OCI-LY7 (cell line): ENCODE measurements around the gene FUT8. TPM values are rescaled to one million over a fixed set of nuclear protein-coding genes. Genes with fewer than 3 reads are reported as not detected.

Source experiments
- BruUV-seq: library from RNA; stranded (reverse); fragments of 400-500 nt; replicated peaks from 2 replicates; lab custom pipeline; 2021; lab: Mats Ljungman, UMichigan
- CTCF ChIA-PET: fragments of 300-600 bp; sonication (Branson Sonifier 250); formaldehyde crosslinking; loops from one replicate; lab custom pipeline; 2022; ENCODE audit warnings: antibody characterized with exemption; ENCODE audit not compliant: unreplicated experiment; lab: Charles Lee
- POLR2A ChIA-PET: fragments of 300-600 bp; sonication (Branson Sonifier 250); formaldehyde crosslinking; loops from one replicate; lab custom pipeline; 2022; ENCODE audit warnings: antibody characterized with exemption; lab: Charles Lee
- DNase-seq: peaks from one replicate; pipeline ENCODE4 v3.0.0-alpha.2; 2015; ENCODE audit warnings: low spot score
- H2AFZ ChIP-seq: fragments of 200-600 bp; sonication (generic), shearing (Covaris generic); 2 replicates; pipeline ENCODE4 v1.6.1; 2014; ENCODE audit warnings: mild to moderate bottlenecking, antibody characterized with exemption, low read length, moderate library complexity
- H3K27ac ChIP-seq: fragments of 200-600 bp; sonication (generic); 2 replicates; pipeline ENCODE4 v1.5.1; 2014; ENCODE audit warnings: mixed run types, low read depth, mild to moderate bottlenecking, moderate library complexity, low read length, inconsistent platforms; ENCODE audit not compliant: poor library complexity, severe bottlenecking
- H3K36me3 ChIP-seq: fragments of 200-600 bp; sonication (generic); 2 replicates; pipeline ENCODE4 v1.6.1; 2014; ENCODE audit warnings: mild to moderate bottlenecking, antibody characterized with exemption, low read length, moderate library complexity, mixed read lengths; ENCODE audit not compliant: insufficient read depth
- H3K4me1 ChIP-seq: fragments of 200-600 bp; sonication (generic); 2 replicates; pipeline ENCODE4 v1.5.1; 2014; ENCODE audit warnings: mild to moderate bottlenecking, low read length; ENCODE audit not compliant: insufficient read depth, poor library complexity, severe bottlenecking
- H3K4me2 ChIP-seq: fragments of 200-600 bp; sonication (generic); 2 replicates; pipeline ENCODE4 v1.6.1; 2014; ENCODE audit warnings: mild to moderate bottlenecking, low read length
- H3K4me3 ChIP-seq: fragments of 200-600 bp; sonication (generic); 2 replicates; pipeline ENCODE4 v1.5.1; 2014; ENCODE audit warnings: mild to moderate bottlenecking, low read depth, low read length; ENCODE audit not compliant: poor library complexity, severe bottlenecking
- H3K79me2 ChIP-seq: fragments of 200-600 bp; sonication (generic); 2 replicates; pipeline ENCODE4 v1.6.1; 2016; ENCODE audit warnings: low read depth, mild to moderate bottlenecking, low read length, moderate library complexity, mixed read lengths; ENCODE audit not compliant: insufficient read depth
- H3K9me2 ChIP-seq: fragments of 200-600 bp; sonication (generic); 2 replicates; pipeline ENCODE4 v1.6.1; 2016; ENCODE audit warnings: mild to moderate bottlenecking, low read length, mixed read lengths; ENCODE audit not compliant: insufficient read depth
- H3K9me3 ChIP-seq: fragments of 200-600 bp; sonication (generic); 2 replicates; pipeline ENCODE4 v1.6.1; 2014; ENCODE audit warnings: mild to moderate bottlenecking, mixed run types, low read length, mixed read lengths
- H4K20me1 ChIP-seq: fragments of 200-600 bp; sonication (generic); 2 replicates; pipeline ENCODE4 v1.6.1; 2014; ENCODE audit warnings: mild to moderate bottlenecking, antibody characterized with exemption, low read length, moderate library complexity, mixed read lengths; ENCODE audit not compliant: insufficient read depth
- EZH2phosphoT487 ChIP-seq: fragments of 200-600 bp; sonication (generic); IDR thresholded peaks from 2 replicates; pipeline ENCODE4 v1.6.1; 2018; ENCODE audit warnings: low read depth, borderline replicate concordance, mild to moderate bottlenecking, mixed run types, antibody characterized with exemption, low read length, moderate library complexity, mixed read lengths
- intact Hi-C: fragments of 100-400 bp; cut with micrococcal nuclease; formaldehyde crosslinking; loops from one replicate; pipeline ENCODE4 v1.10.0; 2022; ENCODE audit not compliant: unreplicated experiment
- total RNA-seq, 2 experiments: library from RNA; depleted of rRNA in 1 of 2; stranded (reverse); fragments of >200 nt in 1 of 2; shearing (Covaris generic) in 1 of 2; gene quantifications; 2 replicates each; pipeline ENCODE4 v1.2.3, GENCODE V29; 2014 to 2022
- TF ChIP-seq, protein P1 (sequence below): fragments of 200-600 bp; sonication (generic); conservative IDR thresholded peaks from 2 replicates; pipeline ENCODE4 v1.5.1; 2014; ENCODE audit warnings: mild to moderate bottlenecking, antibody characterized with exemption, low read length, moderate library complexity, mixed read lengths

The FUT8 gene
- total RNA-seq, 2 experiments from 2014 or later, result 90.3 to 174 TPM

DNA sequence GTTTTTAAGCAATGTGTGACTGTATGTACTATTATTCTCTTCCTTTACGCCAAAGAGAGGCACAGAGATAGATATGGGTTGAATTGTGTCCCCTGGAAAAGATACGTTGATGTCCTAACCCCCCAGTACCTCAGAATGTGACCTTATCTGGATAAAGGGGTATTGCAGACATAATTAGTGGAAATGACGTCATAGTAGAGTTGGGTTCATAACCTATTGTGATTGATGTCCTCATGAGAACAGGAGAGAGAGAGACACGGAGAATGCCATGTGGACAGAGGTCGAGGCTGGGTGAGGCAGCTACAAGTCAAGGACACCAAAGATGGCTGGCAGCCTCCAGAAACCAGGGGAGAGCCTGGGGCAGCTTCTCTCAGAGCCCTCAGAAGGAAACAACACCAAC, 376.3 kb downstream of the FUT8 start:
- POLR2A ChIA-PET, result no interaction called here
- Histone ChIP-seq H2AFZ (no peak overlapping the region), H3K36me3 (no peaks in the 10 kb centered on the region), H3K4me2 (no peak overlapping the region), H3K9me2 (no peaks in the 10 kb centered on the region), H3K4me1 (no peaks in the 10 kb centered on the region), H4K20me1 (no peaks in the 10 kb centered on the region), H3K9me3 (no peaks in the 10 kb centered on the region), H3K27ac (no peak overlapping the region), H3K4me3 (no peak overlapping the region), H3K79me2 (no peaks in the 10 kb centered on the region)
- TF ChIP-seq EZH2phosphoT487, result no peak
- TF ChIP-seq, protein P1, sequence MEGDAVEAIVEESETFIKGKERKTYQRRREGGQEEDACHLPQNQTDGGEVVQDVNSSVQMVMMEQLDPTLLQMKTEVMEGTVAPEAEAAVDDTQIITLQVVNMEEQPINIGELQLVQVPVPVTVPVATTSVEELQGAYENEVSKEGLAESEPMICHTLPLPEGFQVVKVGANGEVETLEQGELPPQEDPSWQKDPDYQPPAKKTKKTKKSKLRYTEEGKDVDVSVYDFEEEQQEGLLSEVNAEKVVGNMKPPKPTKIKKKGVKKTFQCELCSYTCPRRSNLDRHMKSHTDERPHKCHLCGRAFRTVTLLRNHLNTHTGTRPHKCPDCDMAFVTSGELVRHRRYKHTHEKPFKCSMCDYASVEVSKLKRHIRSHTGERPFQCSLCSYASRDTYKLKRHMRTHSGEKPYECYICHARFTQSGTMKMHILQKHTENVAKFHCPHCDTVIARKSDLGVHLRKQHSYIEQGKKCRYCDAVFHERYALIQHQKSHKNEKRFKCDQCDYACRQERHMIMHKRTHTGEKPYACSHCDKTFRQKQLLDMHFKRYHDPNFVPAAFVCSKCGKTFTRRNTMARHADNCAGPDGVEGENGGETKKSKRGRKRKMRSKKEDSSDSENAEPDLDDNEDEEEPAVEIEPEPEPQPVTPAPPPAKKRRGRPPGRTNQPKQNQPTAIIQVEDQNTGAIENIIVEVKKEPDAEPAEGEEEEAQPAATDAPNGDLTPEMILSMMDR, result no peak
- CTCF ChIA-PET, result no interaction called here
- intact Hi-C loops, result no loop called here
- no peak for DNase-seq
- no TSS peak for BruUV-seq

DNA sequence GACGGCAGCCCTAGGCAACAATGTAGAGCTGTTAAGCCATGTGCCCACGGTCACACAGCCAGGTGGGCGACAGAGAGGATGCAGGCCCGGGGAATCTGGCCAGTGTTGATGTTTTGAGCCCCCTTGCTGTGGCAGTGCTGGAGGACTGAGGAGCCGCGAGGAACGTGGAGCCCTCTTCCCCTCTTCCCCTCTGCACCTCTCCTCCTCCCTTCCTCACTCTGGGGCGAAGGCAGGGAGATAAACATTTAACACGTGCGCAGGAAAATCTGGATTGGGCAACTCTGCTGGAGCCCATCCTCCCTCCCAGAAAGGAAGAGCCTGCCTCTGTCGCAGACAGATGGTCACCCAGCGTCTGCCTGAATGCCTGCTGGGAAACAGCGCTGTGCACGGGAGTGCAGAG, 376.8 kb downstream of the FUT8 start:
- Histone ChIP-seq H3K27ac (no peak overlapping the region), H3K4me1 (no peaks in the 10 kb centered on the region), H3K36me3 (no peaks in the 10 kb centered on the region), H3K4me3 (no peak overlapping the region), H3K9me2 (no peaks in the 10 kb centered on the region), H3K9me3 (no peaks in the 10 kb centered on the region), H4K20me1 (no peaks in the 10 kb centered on the region), H3K79me2 (no peaks in the 10 kb centered on the region), H3K4me2 (no peak overlapping the region), H2AFZ (no peak overlapping the region)
- no TSS peak for BruUV-seq
- DNase-seq, result no peak
- no peak for TF ChIP-seq EZH2phosphoT487
- ChIA-PET POLR2A (no interaction called here), CTCF (no interaction called here)
- intact Hi-C loops, result no loop called here

DNA sequence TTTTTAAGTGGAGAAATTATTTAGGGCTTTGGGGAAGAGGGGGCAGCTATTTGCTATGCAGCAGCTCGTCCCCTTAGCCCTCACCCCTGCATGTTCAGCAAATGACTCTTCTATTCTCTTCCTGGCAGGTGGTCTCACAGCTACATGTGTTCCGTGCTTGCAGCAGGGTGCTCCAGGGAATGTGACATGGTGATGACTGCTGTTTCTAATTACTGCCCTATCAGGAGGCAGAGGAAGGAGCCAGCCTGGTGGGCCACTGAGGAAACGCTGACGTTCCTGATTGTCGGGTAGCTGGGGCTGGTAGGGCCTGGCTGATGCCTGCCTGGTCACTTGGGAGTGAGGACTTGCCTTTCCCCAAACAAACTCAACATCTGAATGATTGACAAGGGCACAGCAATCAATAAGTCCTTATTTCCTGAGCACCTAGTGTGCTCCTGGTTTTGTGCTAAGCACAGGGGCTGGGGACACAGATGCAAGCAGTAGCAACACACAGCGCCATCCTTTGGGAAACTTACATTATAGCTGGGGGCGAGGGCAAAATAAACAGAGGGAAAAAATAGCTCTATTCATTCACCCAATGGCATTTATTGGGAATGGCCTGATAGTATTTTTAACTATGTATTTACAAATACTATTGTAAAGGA, 377.8 kb downstream of the FUT8 start:
- H3K9me2 ChIP-seq, result no peaks in the 10 kb centered on the region
- no peaks in the 10 kb centered on the region for H4K20me1 ChIP-seq
- BruUV-seq, result no TSS peak
- H2AFZ ChIP-seq, result no peak overlapping the region
- no peaks in the 10 kb centered on the region for H3K9me3 ChIP-seq
- POLR2A ChIA-PET, result interaction anchor here (0.5 to 0.6 kb wide), 2 partner anchors 111 to 1143 kb away, joined by 3 to 6 read pairs; no protein-coding TSS in a partner anchor
- no peaks in the 10 kb centered on the region for H3K36me3 ChIP-seq
- H3K27ac ChIP-seq, result no peak overlapping the region
- H3K4me3 ChIP-seq, result no peak overlapping the region
- no peak for TF ChIP-seq EZH2phosphoT487
- TF ChIP-seq, protein P1, result no peak
- CTCF ChIA-PET, result no interaction called here
- no peaks in the 10 kb centered on the region for H3K4me1 ChIP-seq
- no peaks in the 10 kb centered on the region for H3K79me2 ChIP-seq
- intact Hi-C loops, result no loop called here
- H3K4me2 ChIP-seq, result no peak overlapping the region
- no peak for DNase-seq
